ENCODE results near the gene MAP1A.
"Not testable (repeated sequence)": the region's sequence is repeated elsewhere in the genome, so short reads cannot be mapped to it uniquely, and the experiment has no call there.

DNA sequence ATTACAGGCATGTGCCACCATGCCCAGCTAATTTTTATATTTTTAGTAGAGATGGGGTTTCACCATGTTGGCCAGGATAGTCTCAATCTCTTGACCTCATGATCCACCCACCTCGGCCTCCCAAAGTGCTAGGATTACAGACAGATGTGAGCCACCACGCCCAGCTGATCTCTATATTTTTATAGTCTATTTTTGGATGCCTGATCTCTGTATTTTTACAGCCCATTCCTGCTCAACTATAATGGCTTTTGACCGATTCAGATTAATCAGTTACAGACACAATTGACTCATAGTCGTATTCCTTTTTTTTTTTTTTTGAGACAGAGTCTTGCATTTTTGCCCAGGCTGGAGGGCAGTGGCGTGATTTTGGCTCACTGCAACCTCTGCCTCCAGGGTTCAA lies 15.4 kb downstream of the MAP1A start:
- TF ChIP-seq, protein P1, sequence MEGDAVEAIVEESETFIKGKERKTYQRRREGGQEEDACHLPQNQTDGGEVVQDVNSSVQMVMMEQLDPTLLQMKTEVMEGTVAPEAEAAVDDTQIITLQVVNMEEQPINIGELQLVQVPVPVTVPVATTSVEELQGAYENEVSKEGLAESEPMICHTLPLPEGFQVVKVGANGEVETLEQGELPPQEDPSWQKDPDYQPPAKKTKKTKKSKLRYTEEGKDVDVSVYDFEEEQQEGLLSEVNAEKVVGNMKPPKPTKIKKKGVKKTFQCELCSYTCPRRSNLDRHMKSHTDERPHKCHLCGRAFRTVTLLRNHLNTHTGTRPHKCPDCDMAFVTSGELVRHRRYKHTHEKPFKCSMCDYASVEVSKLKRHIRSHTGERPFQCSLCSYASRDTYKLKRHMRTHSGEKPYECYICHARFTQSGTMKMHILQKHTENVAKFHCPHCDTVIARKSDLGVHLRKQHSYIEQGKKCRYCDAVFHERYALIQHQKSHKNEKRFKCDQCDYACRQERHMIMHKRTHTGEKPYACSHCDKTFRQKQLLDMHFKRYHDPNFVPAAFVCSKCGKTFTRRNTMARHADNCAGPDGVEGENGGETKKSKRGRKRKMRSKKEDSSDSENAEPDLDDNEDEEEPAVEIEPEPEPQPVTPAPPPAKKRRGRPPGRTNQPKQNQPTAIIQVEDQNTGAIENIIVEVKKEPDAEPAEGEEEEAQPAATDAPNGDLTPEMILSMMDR (IDR thresholded peaks at IDR 0.05; ENCODE audit: low read depth, low read length, poor library complexity, severe bottlenecking), result not testable (repeated sequence)
- TF ChIP-seq EZH2phosphoT487 (IDR thresholded peaks at IDR 0.05; ENCODE audit: borderline replicate concordance, low read length), result not testable (repeated sequence)

Data from DOHH2 (cell line).